ENCODE results near the gene PKP1. TPM values are rescaled to one million over a fixed set of nuclear protein-coding genes. Genes with fewer than 3 reads are reported as not detected.
"Not testable (repeated sequence)": the region's sequence is repeated elsewhere in the genome, so short reads cannot be mapped to it uniquely, and the experiment has no call there.

Gene PKP1, protein sequence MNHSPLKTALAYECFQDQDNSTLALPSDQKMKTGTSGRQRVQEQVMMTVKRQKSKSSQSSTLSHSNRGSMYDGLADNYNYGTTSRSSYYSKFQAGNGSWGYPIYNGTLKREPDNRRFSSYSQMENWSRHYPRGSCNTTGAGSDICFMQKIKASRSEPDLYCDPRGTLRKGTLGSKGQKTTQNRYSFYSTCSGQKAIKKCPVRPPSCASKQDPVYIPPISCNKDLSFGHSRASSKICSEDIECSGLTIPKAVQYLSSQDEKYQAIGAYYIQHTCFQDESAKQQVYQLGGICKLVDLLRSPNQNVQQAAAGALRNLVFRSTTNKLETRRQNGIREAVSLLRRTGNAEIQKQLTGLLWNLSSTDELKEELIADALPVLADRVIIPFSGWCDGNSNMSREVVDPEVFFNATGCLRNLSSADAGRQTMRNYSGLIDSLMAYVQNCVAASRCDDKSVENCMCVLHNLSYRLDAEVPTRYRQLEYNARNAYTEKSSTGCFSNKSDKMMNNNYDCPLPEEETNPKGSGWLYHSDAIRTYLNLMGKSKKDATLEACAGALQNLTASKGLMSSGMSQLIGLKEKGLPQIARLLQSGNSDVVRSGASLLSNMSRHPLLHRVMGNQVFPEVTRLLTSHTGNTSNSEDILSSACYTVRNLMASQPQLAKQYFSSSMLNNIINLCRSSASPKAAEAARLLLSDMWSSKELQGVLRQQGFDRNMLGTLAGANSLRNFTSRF
- total RNA-seq (2022), result 0.30 and 0.32 TPM in 2 replicates
- percentile 13 among the genes with signal in this experiment for Bru-seq, nascent RNA
- percentile 20 among the genes with signal in this experiment for BruChase-seq, experiment 1, labeled RNA remaining after a 6-hour chase
- percentile 15 among the genes with signal in this experiment for BruChase-seq, experiment 2, labeled RNA remaining after a 2-hour chase
- long read RNA-seq, result 0 reads

GRCh38 chr1:201282931-201283829, at the start of gene PKP1:
Gene PKP1, plus strand, starts transcription at chr1:201283506. Its CDS starts 197 bp downstream, at chr1:201283703.
- Mint-ChIP-seq H3K9me3 (ENCODE audit: unreplicated experiment) (no peaks in the 10 kb centered on the region), H3K4me1 (ENCODE audit: insufficient read depth, unreplicated experiment) (peaks cover 22% of the 10 kb centered on the region), H3K27me3 (ENCODE audit: insufficient read depth, unreplicated experiment) (no peaks in the 10 kb centered on the region), H3K27ac (ENCODE audit: low read depth, unreplicated experiment) (peak within 1 kb of the TSS; percentile 40), H3K4me3 (ENCODE audit: unreplicated experiment) (no peak within 1 kb of the TSS), H3K36me3 (ENCODE audit: insufficient read depth, unreplicated experiment) (no peaks in the 10 kb centered on the region)
- ChIA-PET POLR2A (interaction anchor here (0.6 to 46.7 kb wide), 4 partner anchors 2 to 388 kb away, joined by 4 to 3819 read pairs (median 1912); partner anchors contain the start of genes INAVA and PKP1), CTCF (interaction anchor here (0.6 to 14.2 kb wide), 14 partner anchors 9 to 611 kb away, joined by 3 to 415 read pairs (median 6); no protein-coding TSS in a partner anchor)
- intact Hi-C loops (cut with micrococcal nuclease), result no loop called here
- DNase-seq (ENCODE audit: unreplicated experiment), result no peak
- TF ChIP-seq, protein P1, sequence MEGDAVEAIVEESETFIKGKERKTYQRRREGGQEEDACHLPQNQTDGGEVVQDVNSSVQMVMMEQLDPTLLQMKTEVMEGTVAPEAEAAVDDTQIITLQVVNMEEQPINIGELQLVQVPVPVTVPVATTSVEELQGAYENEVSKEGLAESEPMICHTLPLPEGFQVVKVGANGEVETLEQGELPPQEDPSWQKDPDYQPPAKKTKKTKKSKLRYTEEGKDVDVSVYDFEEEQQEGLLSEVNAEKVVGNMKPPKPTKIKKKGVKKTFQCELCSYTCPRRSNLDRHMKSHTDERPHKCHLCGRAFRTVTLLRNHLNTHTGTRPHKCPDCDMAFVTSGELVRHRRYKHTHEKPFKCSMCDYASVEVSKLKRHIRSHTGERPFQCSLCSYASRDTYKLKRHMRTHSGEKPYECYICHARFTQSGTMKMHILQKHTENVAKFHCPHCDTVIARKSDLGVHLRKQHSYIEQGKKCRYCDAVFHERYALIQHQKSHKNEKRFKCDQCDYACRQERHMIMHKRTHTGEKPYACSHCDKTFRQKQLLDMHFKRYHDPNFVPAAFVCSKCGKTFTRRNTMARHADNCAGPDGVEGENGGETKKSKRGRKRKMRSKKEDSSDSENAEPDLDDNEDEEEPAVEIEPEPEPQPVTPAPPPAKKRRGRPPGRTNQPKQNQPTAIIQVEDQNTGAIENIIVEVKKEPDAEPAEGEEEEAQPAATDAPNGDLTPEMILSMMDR (IDR thresholded peaks at IDR 0.05; ENCODE audit: unreplicated experiment), result no peak
- no TSS peak for BruUV-seq (replicated peaks)

GRCh38 chr1:201239646-201240045, 43.7 kb upstream of the PKP1 start:
- H3K4me3 Mint-ChIP-seq (ENCODE audit: unreplicated experiment); intact Hi-C loops (cut with micrococcal nuclease); H3K9me3 Mint-ChIP-seq (ENCODE audit: unreplicated experiment); H3K4me1 Mint-ChIP-seq (ENCODE audit: insufficient read depth, unreplicated experiment); BruUV-seq (replicated peaks); H3K36me3 Mint-ChIP-seq (ENCODE audit: insufficient read depth, unreplicated experiment); POLR2A ChIA-PET; DNase-seq (ENCODE audit: unreplicated experiment); H3K27ac Mint-ChIP-seq (ENCODE audit: low read depth, unreplicated experiment): not testable (repeated sequence)
- H3K27me3 Mint-ChIP-seq (ENCODE audit: insufficient read depth, unreplicated experiment), result peaks cover 68% of the 10 kb centered on the region
- CTCF ChIA-PET, result interaction anchor here (7.4 kb wide), 1 partner anchor 15 kb away, joined by 62 read pairs; no protein-coding TSS in a partner anchor

DNA sequence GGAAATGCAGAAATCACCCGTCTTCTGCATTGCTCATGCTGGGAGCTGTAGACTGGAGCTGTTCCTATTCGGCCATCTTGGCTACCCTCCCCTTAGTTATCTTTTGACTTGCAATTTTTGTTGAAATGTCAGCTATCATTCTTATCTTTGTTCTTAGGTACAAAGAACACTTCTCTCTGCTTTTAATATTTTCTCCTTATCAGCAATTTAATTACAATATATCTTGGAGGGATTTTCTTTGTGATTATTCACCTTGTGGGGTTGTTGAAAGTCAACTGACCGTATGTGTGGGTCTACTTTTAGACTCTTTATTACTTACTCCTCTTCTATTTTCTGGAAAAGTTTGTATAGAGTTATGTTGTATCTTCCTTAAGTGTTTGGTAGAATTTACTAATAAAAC, 43.1 kb upstream of the PKP1 start:
- no TSS peak for BruUV-seq (replicated peaks)
- CTCF ChIA-PET, result interaction anchor here (2.5 to 7.4 kb wide), 2 partner anchors 14 to 122 kb away, joined by 15 to 62 read pairs; no protein-coding TSS in a partner anchor
- peaks cover 68% of the 10 kb centered on the region for H3K27me3 Mint-ChIP-seq (ENCODE audit: insufficient read depth, unreplicated experiment)
- H3K9me3 Mint-ChIP-seq (ENCODE audit: unreplicated experiment), result no peaks in the 10 kb centered on the region
- H3K27ac Mint-ChIP-seq (ENCODE audit: low read depth, unreplicated experiment), result no peak overlapping the region
- POLR2A ChIA-PET, result no interaction called here
- peaks cover 4% of the 10 kb centered on the region for H3K4me1 Mint-ChIP-seq (ENCODE audit: insufficient read depth, unreplicated experiment)
- TF ChIP-seq, protein P1 (IDR thresholded peaks at IDR 0.05; ENCODE audit: unreplicated experiment), result no peak
- intact Hi-C loops (cut with micrococcal nuclease), result no loop called here
- no peak for DNase-seq (ENCODE audit: unreplicated experiment)
- no peaks in the 10 kb centered on the region for H3K36me3 Mint-ChIP-seq (ENCODE audit: insufficient read depth, unreplicated experiment)
- H3K4me3 Mint-ChIP-seq (ENCODE audit: unreplicated experiment), result no peak overlapping the region

DNA sequence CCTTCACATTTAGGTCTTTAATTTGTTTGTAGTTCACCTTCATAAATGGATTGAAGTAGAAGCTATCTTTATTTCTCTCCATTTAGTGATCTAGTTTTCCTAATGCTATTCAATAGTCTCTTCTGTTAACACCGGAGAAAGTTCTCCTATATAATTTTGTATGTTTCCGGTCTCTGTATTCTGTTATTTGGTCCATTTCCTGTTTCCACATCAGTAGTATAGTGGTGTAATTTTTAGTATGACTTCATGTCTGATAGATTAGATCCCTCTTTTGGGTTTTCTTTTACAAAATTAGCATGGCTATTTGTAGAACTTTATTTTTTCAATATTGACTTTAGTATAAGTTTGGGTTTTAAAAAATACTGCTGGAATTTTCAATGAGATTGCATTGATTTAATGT, 41.6 kb upstream of the PKP1 start:
- no peak overlapping the region for H3K27ac Mint-ChIP-seq (ENCODE audit: low read depth, unreplicated experiment)
- no peaks in the 10 kb centered on the region for H3K36me3 Mint-ChIP-seq (ENCODE audit: insufficient read depth, unreplicated experiment)
- TF ChIP-seq, protein P1 (IDR thresholded peaks at IDR 0.05; ENCODE audit: unreplicated experiment), result no peak
- peaks cover 7% of the 10 kb centered on the region for H3K4me1 Mint-ChIP-seq (ENCODE audit: insufficient read depth, unreplicated experiment)
- intact Hi-C loops (cut with micrococcal nuclease), result no loop called here
- DNase-seq (ENCODE audit: unreplicated experiment), result no peak
- ChIA-PET CTCF (interaction anchor here (0.6 to 7.4 kb wide), 7 partner anchors 13 to 270 kb away, joined by 3 to 62 read pairs (median 5); no protein-coding TSS in a partner anchor), POLR2A (interaction anchor here (0.7 to 1.5 kb wide), 4 partner anchors 12 to 131 kb away, joined by 3 to 4 read pairs (median 3); no protein-coding TSS in a partner anchor)
- no peak overlapping the region for H3K4me3 Mint-ChIP-seq (ENCODE audit: unreplicated experiment)
- no TSS peak for BruUV-seq (replicated peaks)
- peaks cover 66% of the 10 kb centered on the region for H3K27me3 Mint-ChIP-seq (ENCODE audit: insufficient read depth, unreplicated experiment)
- H3K9me3 Mint-ChIP-seq (ENCODE audit: unreplicated experiment), result no peaks in the 10 kb centered on the region

Data from MCF 10A (cell line).